HepG2 (cell line): ENCODE results near the gene RETN. TPM values are rescaled to one million over a fixed set of nuclear protein-coding genes. Genes with fewer than 3 reads are reported as not detected.

ENCODE experiments used
- EP300 ChIP-seq, 3 experiments: sonication (generic) in 1 of 3; formaldehyde crosslinking in 1 of 3; IDR thresholded peaks; 2 replicates each; pipeline versions ENCODE4 v1.5.1 to v1.6.1; 2011 to 2020; ENCODE audit warnings: low read depth in 2 of 3, low read length in 2 of 3, borderline replicate concordance in 1 of 3, improper control_type of control experiment in 1 of 3, mild to moderate bottlenecking in 1 of 3, missing genetic modification reagents in 1 of 3, moderate library complexity in 1 of 3
- FLYWCH1 ChIP-seq: sonication (generic); formaldehyde crosslinking; IDR thresholded peaks from 2 replicates; pipeline ENCODE4 v1.8.1; 2023; ENCODE audit warnings: mild to moderate bottlenecking, missing genetic modification reagents
- FOXC1 ChIP-seq: sonication (generic); formaldehyde crosslinking; IDR thresholded peaks from 2 replicates; pipeline ENCODE4 v1.8.0; 2022; ENCODE audit warnings: mild to moderate bottlenecking, missing genetic modification reagents, borderline replicate concordance
- NONO ChIP-seq, 2 experiments: fragments of 450-650 bp in 1 of 2; sonication (generic) in 1 of 2; formaldehyde crosslinking in 1 of 2; IDR thresholded peaks in 1 of 2; conservative IDR thresholded peaks in 1 of 2; 2 replicates each; pipeline versions ENCODE4 v1.6.1 to v1.8.0; 2017 to 2022; ENCODE audit warnings: mild to moderate bottlenecking in 1 of 2, missing genetic modification reagents in 1 of 2, moderate library complexity in 1 of 2
- NR3C1 ChIP-seq: sonication (generic); formaldehyde crosslinking; IDR thresholded peaks from 2 replicates; pipeline ENCODE4 v1.4.0; 2020; ENCODE audit warnings: missing genetic modification reagents
- PCBP2 ChIP-seq: fragments of 200-400 bp; formaldehyde crosslinking; optimal IDR thresholded peaks from 2 replicates; pipeline ENCODE3; 2018; ENCODE audit warnings: low read length, low read depth; ENCODE audit not compliant: poor library complexity, severe bottlenecking
- SALL1 ChIP-seq: sonication (generic); formaldehyde crosslinking; IDR thresholded peaks from 2 replicates; pipeline ENCODE4 v1.8.0; 2022; ENCODE audit warnings: mild to moderate bottlenecking, missing genetic modification reagents
- SKI ChIP-seq: fragments of 450-650 bp; IDR thresholded peaks from one replicate; pipeline ENCODE4 v1.6.1; 2018; ENCODE audit warnings: mild to moderate bottlenecking; ENCODE audit not compliant: partially characterized antibody
- SP2 ChIP-seq: sonication (generic); formaldehyde crosslinking; IDR thresholded peaks from 2 replicates; pipeline ENCODE4 v1.5.1; 2020; ENCODE audit warnings: mild to moderate bottlenecking, missing genetic modification reagents
- SRSF9 ChIP-seq: fragments of 200-400 bp; formaldehyde crosslinking; IDR thresholded peaks from 2 replicates; pipeline ENCODE4 v1.6.1; 2018; ENCODE audit warnings: borderline replicate concordance, mild to moderate bottlenecking, low read depth, low read length; ENCODE audit not compliant: insufficient read depth, poor library complexity, severe bottlenecking
- ZKSCAN8 ChIP-seq: IDR thresholded peaks from 2 replicates; pipeline ENCODE4 v1.6.1; 2016; ENCODE audit warnings: borderline replicate concordance, missing genetic modification reagents, missing compliant biosample characterization
- ZNF230 ChIP-seq: sonication (generic); formaldehyde crosslinking; IDR thresholded peaks from 2 replicates; pipeline ENCODE4 v1.4.0; 2020; ENCODE audit warnings: mild to moderate bottlenecking, missing genetic modification reagents
- ZNF414 ChIP-seq: sonication (generic); formaldehyde crosslinking; IDR thresholded peaks from 2 replicates; pipeline ENCODE4 v1.5.0; 2020; ENCODE audit warnings: missing genetic modification reagents
- ZNF446 ChIP-seq: sonication (generic); formaldehyde crosslinking; IDR thresholded peaks from 2 replicates; pipeline ENCODE4 v1.5.0; 2020; ENCODE audit warnings: mild to moderate bottlenecking, missing genetic modification reagents
- ZNF569 ChIP-seq: sonication (generic); formaldehyde crosslinking; IDR thresholded peaks from 2 replicates; pipeline ENCODE4 v1.5.0; 2020; ENCODE audit warnings: mild to moderate bottlenecking, missing genetic modification reagents, moderate library complexity, borderline replicate concordance
- ZNF674 ChIP-seq: sonication (generic); formaldehyde crosslinking; IDR thresholded peaks from 2 replicates; pipeline ENCODE4 v1.5.0; 2020; ENCODE audit warnings: low read depth, mild to moderate bottlenecking, missing genetic modification reagents
- ZNF749 ChIP-seq: sonication (generic); formaldehyde crosslinking; IDR thresholded peaks from 2 replicates; pipeline ENCODE4 v1.8.0; 2022; ENCODE audit warnings: mild to moderate bottlenecking, missing genetic modification reagents, moderate library complexity, borderline replicate concordance
- polyA plus RNA-seq, 8 experiments: library from polyadenylated mRNA; depleted of rRNA in 3 of 8; stranded (reverse) in 7 of 8; unstranded in 1 of 8; fragments of >200 nt; fragmentation: Illumina TruSeq in 4 of 8; extraction: Trizol in 4 of 8; gene quantifications; 2 replicates each; pipeline versions ENCODE4 v1.2.1 to v1.2.3, GENCODE V29; 2011 to 2016; ENCODE audit warnings: low read depth in 4 of 8, missing spikeins in 1 of 8, mixed read lengths in 1 of 8; ENCODE audit not compliant: insufficient read depth in 1 of 8
- total RNA-seq, 5 experiments: library from RNA; depleted of rRNA; stranded (reverse); fragments of >200 nt; fragmentation: Illumina TruSeq; extraction: Trizol; gene quantifications; 2 replicates each; pipeline ENCODE4 v1.2.3, GENCODE V29; 2016; ENCODE audit warnings: low read depth in 1 of 5
- TF ChIP-seq, protein P1 (sequence below): sonication (generic); formaldehyde crosslinking; IDR thresholded peaks from 2 replicates; pipeline ENCODE4 v1.4.0; 2020; ENCODE audit warnings: mild to moderate bottlenecking, missing genetic modification reagents
- TF ChIP-seq, protein P2 (sequence below): sonication (generic); formaldehyde crosslinking; IDR thresholded peaks from 2 replicates; pipeline ENCODE4 v1.4.0; 2020; ENCODE audit warnings: missing genetic modification reagents
- TF ChIP-seq, protein P3 (sequence below): sonication (generic); formaldehyde crosslinking; IDR thresholded peaks from 2 replicates; pipeline ENCODE4 v1.4.0; 2020; ENCODE audit warnings: missing genetic modification reagents

RETN gene
- total and polyA plus RNA-seq, 2 of the 13 experiments (the other 11 are each of a cell fraction or from before 2014, with no cell fraction given) = not detected

- TF ChIP-seq FOXC1 (CRISPR knock-in tag) = no peak; the same call in 1 of the 2 replicates
- TF ChIP-seq ZNF414 (CRISPR knock-in tag) = peak; percentile 33; the same call in 1 of the 2 replicates
- TF ChIP-seq PCBP2 = no peak
- no peak for TF ChIP-seq FLYWCH1 (CRISPR knock-in tag)
- peak; percentile 65 for TF ChIP-seq SKI
- TF ChIP-seq ZNF446 (CRISPR knock-in tag) = peak; percentile 68; the same call in 1 of the 2 replicates
- no peak for TF ChIP-seq NR3C1 (CRISPR knock-in tag)
- TF ChIP-seq, protein P1, sequence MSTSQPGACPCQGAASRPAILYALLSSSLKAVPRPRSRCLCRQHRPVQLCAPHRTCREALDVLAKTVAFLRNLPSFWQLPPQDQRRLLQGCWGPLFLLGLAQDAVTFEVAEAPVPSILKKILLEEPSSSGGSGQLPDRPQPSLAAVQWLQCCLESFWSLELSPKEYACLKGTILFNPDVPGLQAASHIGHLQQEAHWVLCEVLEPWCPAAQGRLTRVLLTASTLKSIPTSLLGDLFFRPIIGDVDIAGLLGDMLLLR (CRISPR knock-in tag) = peak; percentile 40; the same call in 1 of the 2 replicates
- TF ChIP-seq SRSF9 = no peak
- no peak for TF ChIP-seq NONO (IDR thresholded peaks at IDR 0.05)
- TF ChIP-seq NONO (CRISPR knock-in tag; conservative IDR thresholded peaks at IDR 0.05) = no peak; the same call in 1 of the 2 replicates
- 0 out of 2 replicates have a peak, but pooled peaks have one; percentile 35 for TF ChIP-seq ZNF749 (CRISPR knock-in tag)
- 0 out of 2 replicates have a peak, but pooled peaks have one; percentile 65 for TF ChIP-seq ZNF674 (CRISPR knock-in tag)
- no peak for TF ChIP-seq ZKSCAN8 (CRISPR knock-in tag)
- TF ChIP-seq EP300 (IDR thresholded peaks at IDR 0.05; ENCODE audit: low read depth in 2 of 2, low read length in 2 of 2) = no peak
- TF ChIP-seq EP300 (CRISPR knock-in tag; IDR thresholded peaks at IDR 0.05; ENCODE audit: borderline replicate concordance) = no peak
- TF ChIP-seq, protein P2, sequence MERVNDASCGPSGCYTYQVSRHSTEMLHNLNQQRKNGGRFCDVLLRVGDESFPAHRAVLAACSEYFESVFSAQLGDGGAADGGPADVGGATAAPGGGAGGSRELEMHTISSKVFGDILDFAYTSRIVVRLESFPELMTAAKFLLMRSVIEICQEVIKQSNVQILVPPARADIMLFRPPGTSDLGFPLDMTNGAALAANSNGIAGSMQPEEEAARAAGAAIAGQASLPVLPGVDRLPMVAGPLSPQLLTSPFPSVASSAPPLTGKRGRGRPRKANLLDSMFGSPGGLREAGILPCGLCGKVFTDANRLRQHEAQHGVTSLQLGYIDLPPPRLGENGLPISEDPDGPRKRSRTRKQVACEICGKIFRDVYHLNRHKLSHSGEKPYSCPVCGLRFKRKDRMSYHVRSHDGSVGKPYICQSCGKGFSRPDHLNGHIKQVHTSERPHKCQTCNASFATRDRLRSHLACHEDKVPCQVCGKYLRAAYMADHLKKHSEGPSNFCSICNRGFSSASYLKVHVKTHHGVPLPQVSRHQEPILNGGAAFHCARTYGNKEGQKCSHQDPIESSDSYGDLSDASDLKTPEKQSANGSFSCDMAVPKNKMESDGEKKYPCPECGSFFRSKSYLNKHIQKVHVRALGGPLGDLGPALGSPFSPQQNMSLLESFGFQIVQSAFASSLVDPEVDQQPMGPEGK (CRISPR knock-in tag) = 0 out of 2 replicates have a peak, but pooled peaks have one; percentile 37
- TF ChIP-seq ZNF230 (CRISPR knock-in tag) = peak; percentile 5; the same call in 1 of the 2 replicates
- TF ChIP-seq, protein P3, sequence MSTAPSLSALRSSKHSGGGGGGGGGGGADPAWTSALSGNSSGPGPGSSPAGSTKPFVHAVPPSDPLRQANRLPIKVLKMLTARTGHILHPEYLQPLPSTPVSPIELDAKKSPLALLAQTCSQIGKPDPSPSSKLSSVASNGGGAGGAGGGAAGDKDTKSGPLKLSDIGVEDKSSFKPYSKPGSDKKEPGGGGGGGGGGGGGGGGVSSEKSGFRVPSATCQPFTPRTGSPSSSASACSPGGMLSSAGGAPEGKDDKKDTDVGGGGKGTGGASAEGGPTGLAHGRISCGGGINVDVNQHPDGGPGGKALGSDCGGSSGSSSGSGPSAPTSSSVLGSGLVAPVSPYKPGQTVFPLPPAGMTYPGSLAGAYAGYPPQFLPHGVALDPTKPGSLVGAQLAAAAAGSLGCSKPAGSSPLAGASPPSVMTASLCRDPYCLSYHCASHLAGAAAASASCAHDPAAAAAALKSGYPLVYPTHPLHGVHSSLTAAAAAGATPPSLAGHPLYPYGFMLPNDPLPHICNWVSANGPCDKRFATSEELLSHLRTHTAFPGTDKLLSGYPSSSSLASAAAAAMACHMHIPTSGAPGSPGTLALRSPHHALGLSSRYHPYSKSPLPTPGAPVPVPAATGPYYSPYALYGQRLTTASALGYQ = no peak
- TF ChIP-seq SALL1 (CRISPR knock-in tag) = peak; percentile 84
- TF ChIP-seq SP2 (CRISPR knock-in tag) = no peak
- no peak for TF ChIP-seq ZNF569 (CRISPR knock-in tag)
Observed at GRCh38 chr19:7680606-7681339, 11.9 kb downstream of the RETN start, which contains the start of gene TRAPPC5 (continued).
